ENCODE data around the gene HHAT.

The HHAT gene

DNA sequence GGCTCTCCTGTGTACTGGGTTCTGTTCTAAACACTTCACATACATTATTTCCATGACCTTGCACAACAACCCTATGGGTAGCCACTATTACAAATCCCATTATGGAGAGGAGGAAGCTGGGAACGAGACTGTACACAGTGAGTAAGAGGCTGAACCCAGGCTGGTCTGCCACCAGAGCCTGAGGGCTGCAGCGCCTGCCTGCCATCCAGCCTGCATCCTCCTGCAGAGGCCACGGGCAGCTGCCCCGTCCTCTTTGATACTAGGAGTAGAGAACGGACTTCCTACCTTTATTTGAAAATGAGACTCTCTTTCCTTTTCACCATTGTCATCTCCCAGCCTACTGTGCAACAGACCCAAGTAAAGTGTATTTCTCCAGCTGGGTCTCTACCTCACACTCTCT lies 370.0 kb downstream of the HHAT start:
- H3K9me3 ChIP-seq (ENCODE audit: control insufficient read depth, low read length): no peaks in the 10 kb centered on the region
- H3K4me1 ChIP-seq (ENCODE audit: control insufficient read depth, insufficient read depth, low read length): no peaks in the 10 kb centered on the region

DNA sequence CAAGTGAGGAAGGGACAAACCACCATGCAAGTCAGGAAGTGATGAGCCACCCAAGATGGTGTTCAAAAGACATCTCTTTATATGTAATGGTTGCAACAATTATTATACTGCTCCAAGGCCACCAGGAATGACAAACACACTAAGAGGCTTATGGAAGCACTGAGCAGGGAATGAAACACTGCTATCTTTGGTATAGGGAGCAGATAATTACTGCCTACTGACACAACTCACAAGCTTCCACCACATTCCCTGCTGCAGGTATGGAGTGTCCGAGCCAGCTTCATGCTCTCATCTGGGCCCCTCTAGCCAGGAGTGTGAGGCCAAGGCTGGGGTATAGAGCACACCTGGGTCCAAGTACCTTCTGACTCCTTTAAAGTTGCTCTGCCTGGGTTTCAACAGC lies 371.4 kb downstream of the HHAT start:
- no peak overlapping the region for H3K9ac ChIP-seq (ENCODE audit: low read length)
- H3K27me3 ChIP-seq (ENCODE audit: control insufficient read depth, insufficient read depth, low read length): no peaks in the 10 kb centered on the region
- H3K4me1 ChIP-seq (ENCODE audit: control insufficient read depth, insufficient read depth, low read length): no peaks in the 10 kb centered on the region
- no peaks in the 10 kb centered on the region for H3K9me3 ChIP-seq (ENCODE audit: control insufficient read depth, low read length)
- no peaks in the 10 kb centered on the region for H3K36me3 ChIP-seq (ENCODE audit: control insufficient read depth, insufficient read depth, low read length)
- H3K4me3 ChIP-seq (ENCODE audit: low read length): no peak overlapping the region

More for the DNA sequence above, 370.0 kb downstream of the HHAT start:
- Histone ChIP-seq H3K27me3 (ENCODE audit: control insufficient read depth, insufficient read depth, low read length) (no peaks in the 10 kb centered on the region), H3K9ac (ENCODE audit: low read length) (no peak overlapping the region), H3K4me3 (ENCODE audit: low read length) (no peak overlapping the region), H3K36me3 (ENCODE audit: control insufficient read depth, insufficient read depth, low read length) (no peaks in the 10 kb centered on the region)

DNA sequence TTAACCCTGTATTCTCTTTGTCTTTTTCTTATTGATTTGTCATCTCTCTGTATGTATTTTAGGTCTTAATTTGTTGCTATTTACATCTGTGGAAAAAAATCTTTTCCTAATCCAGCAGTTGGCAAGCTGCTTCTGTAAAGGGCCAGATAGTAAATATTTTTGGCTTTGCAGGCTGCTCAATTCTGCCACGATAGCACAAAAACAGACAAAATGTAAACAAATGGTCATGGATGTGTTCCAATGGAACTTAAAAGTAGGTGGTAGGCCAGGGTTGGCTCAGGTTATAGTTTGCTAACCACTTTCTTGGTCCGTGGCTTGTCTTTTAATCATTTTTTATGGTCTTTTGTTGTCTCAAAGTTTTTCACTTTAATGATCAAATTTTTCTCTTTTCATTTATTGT lies 371.8 kb downstream of the HHAT start:
- Histone ChIP-seq H3K36me3 (ENCODE audit: control insufficient read depth, insufficient read depth, low read length) (no peaks in the 10 kb centered on the region), H3K4me3 (ENCODE audit: low read length) (no peak overlapping the region), H3K4me1 (ENCODE audit: control insufficient read depth, insufficient read depth, low read length) (no peaks in the 10 kb centered on the region), H3K9ac (ENCODE audit: low read length) (no peak overlapping the region), H3K9me3 (ENCODE audit: control insufficient read depth, low read length) (no peaks in the 10 kb centered on the region), H3K27me3 (ENCODE audit: control insufficient read depth, insufficient read depth, low read length) (no peaks in the 10 kb centered on the region)

DNA sequence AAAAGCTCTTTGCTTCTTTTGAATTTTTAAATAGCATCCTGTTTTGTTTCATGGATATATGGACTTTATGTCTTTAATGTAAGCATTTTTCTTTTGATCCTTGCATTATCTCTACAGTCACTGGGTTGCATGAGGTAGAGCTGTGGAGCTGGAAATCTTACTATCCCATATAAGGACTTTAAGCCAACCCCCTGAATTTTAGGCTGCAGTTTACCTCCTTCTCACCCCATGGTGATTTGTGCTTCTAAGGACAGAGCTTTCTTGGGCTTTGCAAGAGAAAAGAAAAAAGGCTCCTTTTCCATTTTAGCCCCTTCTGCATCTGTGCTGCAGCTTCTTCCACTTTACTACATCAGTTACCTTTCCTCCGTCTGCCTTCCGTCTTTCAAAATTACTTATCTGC lies 373.8 kb downstream of the HHAT start:
- H3K36me3 ChIP-seq (ENCODE audit: control insufficient read depth, insufficient read depth, low read length): no peaks in the 10 kb centered on the region
- no peaks in the 10 kb centered on the region for H3K9me3 ChIP-seq (ENCODE audit: control insufficient read depth, low read length)
- no peaks in the 10 kb centered on the region for H3K4me1 ChIP-seq (ENCODE audit: control insufficient read depth, insufficient read depth, low read length)
- H3K27me3 ChIP-seq (ENCODE audit: control insufficient read depth, insufficient read depth, low read length): no peaks in the 10 kb centered on the region
- H3K4me3 ChIP-seq (ENCODE audit: low read length): no peak overlapping the region
- no peak overlapping the region for H3K9ac ChIP-seq (ENCODE audit: low read length)

DNA sequence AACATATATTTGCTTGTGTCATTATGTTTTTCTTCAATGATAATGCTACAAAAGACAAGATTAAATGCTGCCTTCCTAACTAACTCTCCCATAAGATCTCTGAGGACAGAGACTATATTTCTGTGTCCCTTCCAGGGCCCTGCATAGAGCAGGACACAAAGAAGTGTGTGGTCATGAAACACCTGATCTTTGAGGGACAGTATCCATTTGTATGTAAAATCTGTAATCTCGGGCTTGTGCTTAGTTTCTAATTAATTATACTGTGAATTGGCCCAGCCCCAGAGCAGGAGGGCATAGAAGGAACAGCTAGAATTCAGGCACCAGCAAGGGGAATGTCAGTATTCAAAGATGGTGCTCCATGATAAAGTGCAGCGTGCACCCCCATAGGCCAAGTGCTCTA lies 374.9 kb downstream of the HHAT start:
- no peaks in the 10 kb centered on the region for H3K27me3 ChIP-seq (ENCODE audit: control insufficient read depth, insufficient read depth, low read length)
- no peak overlapping the region for H3K4me3 ChIP-seq (ENCODE audit: low read length)
- H3K9ac ChIP-seq (ENCODE audit: low read length): no peak overlapping the region
- H3K9me3 ChIP-seq (ENCODE audit: control insufficient read depth, low read length): no peaks in the 10 kb centered on the region
- H3K4me1 ChIP-seq (ENCODE audit: control insufficient read depth, insufficient read depth, low read length): no peaks in the 10 kb centered on the region
- no peaks in the 10 kb centered on the region for H3K36me3 ChIP-seq (ENCODE audit: control insufficient read depth, insufficient read depth, low read length)

DNA sequence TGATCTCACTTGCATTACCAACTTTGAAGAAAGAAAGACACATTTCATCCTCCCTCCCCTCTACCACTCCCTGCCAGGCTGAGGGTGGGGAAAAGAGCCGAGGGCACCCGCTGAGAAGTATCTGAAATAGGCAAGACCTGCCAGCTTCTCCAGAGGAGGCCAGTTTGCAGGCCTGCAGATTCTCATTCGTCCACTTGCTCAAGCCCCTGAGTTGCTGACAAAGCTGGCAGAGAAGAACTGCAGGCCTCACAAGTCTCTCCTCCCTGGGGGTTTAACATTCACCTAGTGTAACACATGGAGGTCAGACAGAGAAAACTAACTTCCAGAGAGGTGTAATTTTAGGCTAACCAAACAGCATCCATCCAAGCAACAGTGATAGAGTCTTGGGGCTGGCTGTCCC lies 376.4 kb downstream of the HHAT start:
- H3K4me1 ChIP-seq (ENCODE audit: control insufficient read depth, insufficient read depth, low read length): no peaks in the 10 kb centered on the region
- H3K27me3 ChIP-seq (ENCODE audit: control insufficient read depth, insufficient read depth, low read length): no peaks in the 10 kb centered on the region
- no peaks in the 10 kb centered on the region for H3K36me3 ChIP-seq (ENCODE audit: control insufficient read depth, insufficient read depth, low read length)
- H3K4me3 ChIP-seq (ENCODE audit: low read length): no peak overlapping the region
- H3K9ac ChIP-seq (ENCODE audit: low read length): no peak overlapping the region
- H3K9me3 ChIP-seq (ENCODE audit: control insufficient read depth, low read length): no peaks in the 10 kb centered on the region

DNA sequence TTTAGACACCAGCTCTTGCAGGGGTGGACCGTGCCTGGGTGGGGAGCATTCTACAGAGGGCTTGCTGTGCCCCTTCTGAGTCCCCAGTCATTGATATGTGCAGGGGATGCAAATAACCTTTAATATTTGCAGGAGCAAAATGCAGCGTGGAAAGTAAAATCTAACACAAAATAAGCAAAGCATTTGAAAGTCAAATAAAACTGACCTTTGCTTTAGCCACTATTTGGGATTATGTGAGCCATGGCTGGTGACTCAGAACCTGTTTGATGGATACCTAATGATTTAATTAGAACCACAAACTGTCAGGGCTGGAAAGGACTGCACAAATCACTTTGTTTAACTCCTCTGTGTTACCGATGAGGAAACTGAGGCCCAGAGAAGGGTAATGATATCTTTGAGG lies 377.5 kb downstream of the HHAT start:
- Histone ChIP-seq H3K4me3 (ENCODE audit: low read length) (no peak overlapping the region), H3K27me3 (ENCODE audit: control insufficient read depth, insufficient read depth, low read length) (no peaks in the 10 kb centered on the region), H3K36me3 (ENCODE audit: control insufficient read depth, insufficient read depth, low read length) (no peaks in the 10 kb centered on the region), H3K9me3 (ENCODE audit: control insufficient read depth, low read length) (no peaks in the 10 kb centered on the region), H3K4me1 (ENCODE audit: control insufficient read depth, insufficient read depth, low read length) (no peaks in the 10 kb centered on the region), H3K9ac (ENCODE audit: low read length) (no peak overlapping the region)

DNA sequence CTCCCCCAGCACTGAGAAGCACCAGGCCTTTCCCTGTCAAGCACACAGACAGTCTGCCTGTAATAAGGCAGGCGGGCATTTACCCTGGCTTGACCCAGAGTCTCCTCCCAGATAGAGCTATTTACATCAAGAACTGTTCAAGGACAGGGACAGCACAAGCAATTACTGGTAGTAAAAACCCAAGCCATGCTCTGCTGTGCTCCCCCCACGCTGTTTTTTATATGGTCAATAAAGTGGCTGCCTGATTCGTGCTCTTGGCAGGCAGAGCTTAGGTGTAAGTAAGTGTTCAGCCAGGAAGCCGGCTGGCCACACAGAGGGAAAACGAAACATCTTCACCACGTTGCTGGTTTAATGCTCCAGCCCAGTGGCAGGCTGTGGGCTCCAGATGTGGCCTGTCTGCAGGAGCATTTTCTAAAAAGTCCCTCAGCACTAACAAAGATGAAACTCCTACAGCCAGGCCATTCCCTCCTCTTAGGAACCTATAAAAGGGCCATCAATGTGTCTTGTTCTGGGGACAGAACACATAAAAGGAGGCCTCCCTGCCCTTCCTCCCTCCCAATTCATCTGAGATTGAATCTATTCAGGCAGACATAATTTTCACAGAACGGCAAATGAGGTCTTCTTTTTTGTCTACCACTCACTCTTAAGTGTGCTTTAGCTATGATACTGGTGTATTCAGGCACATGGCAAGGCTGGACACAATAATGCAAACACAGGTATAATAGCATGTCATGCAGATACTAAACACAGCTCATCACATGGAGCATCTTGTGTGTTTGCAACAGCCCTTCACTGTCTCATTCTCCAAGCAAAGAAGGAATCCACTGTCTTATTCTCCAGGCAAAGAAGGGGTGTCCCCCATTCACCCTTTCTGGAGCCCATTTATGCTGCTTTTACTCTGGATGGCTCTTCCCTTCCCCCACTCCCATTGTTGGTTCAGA lies 378.9 kb downstream of the HHAT start:
- Histone ChIP-seq H3K27me3 (ENCODE audit: control insufficient read depth, insufficient read depth, low read length) (no peaks in the 10 kb centered on the region), H3K9ac (ENCODE audit: low read length) (no peak overlapping the region), H3K9me3 (ENCODE audit: control insufficient read depth, low read length) (no peaks in the 10 kb centered on the region), H3K4me1 (ENCODE audit: control insufficient read depth, insufficient read depth, low read length) (no peaks in the 10 kb centered on the region), H3K4me3 (ENCODE audit: low read length) (no peak overlapping the region), H3K36me3 (ENCODE audit: control insufficient read depth, insufficient read depth, low read length) (no peaks in the 10 kb centered on the region)

DNA sequence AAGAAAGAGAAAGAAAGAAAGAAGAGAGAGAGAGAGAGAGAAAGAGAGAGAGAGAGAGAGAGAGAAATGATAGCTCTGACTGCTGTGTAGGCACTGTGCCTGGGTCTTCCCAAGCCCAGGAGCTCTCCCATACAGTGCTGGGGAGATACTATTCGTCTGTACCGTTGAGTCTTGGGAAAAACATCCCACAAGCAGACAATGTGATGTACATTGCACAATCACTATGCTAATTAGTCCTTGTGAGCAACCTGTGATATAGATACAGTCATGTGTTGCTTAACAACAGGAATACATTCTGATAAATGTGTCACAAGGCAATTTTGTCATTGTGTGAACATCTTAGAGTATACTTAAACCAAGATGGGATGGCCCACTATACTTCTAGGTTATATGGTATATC lies 381.0 kb downstream of the HHAT start:
- Histone ChIP-seq H3K9me3 (ENCODE audit: control insufficient read depth, low read length) (no peaks in the 10 kb centered on the region), H3K36me3 (ENCODE audit: control insufficient read depth, insufficient read depth, low read length) (no peaks in the 10 kb centered on the region), H3K4me3 (ENCODE audit: low read length) (no peak overlapping the region), H3K27me3 (ENCODE audit: control insufficient read depth, insufficient read depth, low read length) (no peaks in the 10 kb centered on the region), H3K4me1 (ENCODE audit: control insufficient read depth, insufficient read depth, low read length) (no peaks in the 10 kb centered on the region), H3K9ac (ENCODE audit: low read length) (no peak overlapping the region)

DNA sequence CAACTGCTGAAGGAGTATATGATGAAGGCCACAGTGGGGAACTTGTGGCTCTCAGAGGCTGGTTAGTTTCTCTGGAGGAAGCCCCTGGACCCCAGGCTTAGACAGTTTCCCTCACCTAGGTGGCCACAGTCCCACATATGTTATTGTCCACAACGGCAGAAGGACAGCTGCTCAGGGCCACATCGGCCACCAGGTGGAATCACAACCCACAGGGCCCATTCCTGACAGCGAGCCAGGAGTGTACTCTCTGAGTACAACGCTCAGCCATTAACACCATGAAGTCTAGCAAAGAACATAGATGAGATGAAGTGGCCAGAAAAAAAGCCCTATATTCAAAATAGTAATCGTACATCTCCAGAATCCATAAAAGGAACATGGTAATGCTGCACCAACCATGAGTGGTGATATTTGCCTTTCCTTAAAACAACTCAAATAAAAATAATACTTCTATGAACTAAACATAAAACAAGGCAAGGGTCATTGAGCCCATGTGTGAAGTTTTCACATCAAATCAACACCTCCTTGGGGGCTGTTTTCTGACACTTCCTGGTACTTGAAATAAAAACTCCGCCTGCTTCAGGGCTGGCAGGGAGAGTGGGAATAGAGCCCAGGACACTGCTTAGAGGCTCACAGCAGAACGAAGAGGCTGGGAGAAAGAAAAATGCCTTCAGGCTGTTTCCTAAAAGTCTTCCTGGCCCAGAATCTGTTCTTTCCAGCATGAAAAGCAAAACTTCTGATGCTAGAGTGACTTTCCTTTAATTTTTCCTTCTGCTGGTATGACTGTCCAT lies 383.3 kb downstream of the HHAT start:
- Histone ChIP-seq H3K36me3 (ENCODE audit: control insufficient read depth, insufficient read depth, low read length) (no peaks in the 10 kb centered on the region), H3K9ac (ENCODE audit: low read length) (no peak overlapping the region), H3K27me3 (ENCODE audit: control insufficient read depth, insufficient read depth, low read length) (no peaks in the 10 kb centered on the region), H3K4me3 (ENCODE audit: low read length) (no peak overlapping the region), H3K9me3 (ENCODE audit: control insufficient read depth, low read length) (no peaks in the 10 kb centered on the region), H3K4me1 (ENCODE audit: control insufficient read depth, insufficient read depth, low read length) (no peaks in the 10 kb centered on the region)

DNA sequence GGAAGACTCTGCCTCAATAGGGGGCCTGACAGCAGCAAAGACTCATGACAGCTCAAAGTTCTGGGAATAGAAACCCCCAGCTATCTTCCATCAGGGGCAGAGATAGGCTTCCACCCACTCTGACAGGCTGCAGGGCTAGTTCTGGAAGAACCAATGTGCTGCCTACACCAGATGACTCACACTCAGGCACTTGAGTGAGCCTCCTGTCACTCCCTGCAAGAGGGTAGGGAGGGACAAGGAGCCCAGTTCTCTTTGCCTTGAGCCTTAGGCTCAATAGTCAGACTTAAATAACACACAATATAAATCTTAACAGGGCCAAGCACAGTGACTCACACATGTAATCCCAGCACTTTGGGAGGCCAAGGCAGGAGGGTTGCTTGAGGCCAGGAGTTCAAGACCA lies 386.4 kb downstream of the HHAT start:
- H3K4me1 ChIP-seq (ENCODE audit: control insufficient read depth, insufficient read depth, low read length): no peaks in the 10 kb centered on the region
- H3K36me3 ChIP-seq (ENCODE audit: control insufficient read depth, insufficient read depth, low read length): no peaks in the 10 kb centered on the region
- no peak overlapping the region for H3K9ac ChIP-seq (ENCODE audit: low read length)
- no peaks in the 10 kb centered on the region for H3K27me3 ChIP-seq (ENCODE audit: control insufficient read depth, insufficient read depth, low read length)
- no peak overlapping the region for H3K4me3 ChIP-seq (ENCODE audit: low read length)
- no peaks in the 10 kb centered on the region for H3K9me3 ChIP-seq (ENCODE audit: control insufficient read depth, low read length)

DNA sequence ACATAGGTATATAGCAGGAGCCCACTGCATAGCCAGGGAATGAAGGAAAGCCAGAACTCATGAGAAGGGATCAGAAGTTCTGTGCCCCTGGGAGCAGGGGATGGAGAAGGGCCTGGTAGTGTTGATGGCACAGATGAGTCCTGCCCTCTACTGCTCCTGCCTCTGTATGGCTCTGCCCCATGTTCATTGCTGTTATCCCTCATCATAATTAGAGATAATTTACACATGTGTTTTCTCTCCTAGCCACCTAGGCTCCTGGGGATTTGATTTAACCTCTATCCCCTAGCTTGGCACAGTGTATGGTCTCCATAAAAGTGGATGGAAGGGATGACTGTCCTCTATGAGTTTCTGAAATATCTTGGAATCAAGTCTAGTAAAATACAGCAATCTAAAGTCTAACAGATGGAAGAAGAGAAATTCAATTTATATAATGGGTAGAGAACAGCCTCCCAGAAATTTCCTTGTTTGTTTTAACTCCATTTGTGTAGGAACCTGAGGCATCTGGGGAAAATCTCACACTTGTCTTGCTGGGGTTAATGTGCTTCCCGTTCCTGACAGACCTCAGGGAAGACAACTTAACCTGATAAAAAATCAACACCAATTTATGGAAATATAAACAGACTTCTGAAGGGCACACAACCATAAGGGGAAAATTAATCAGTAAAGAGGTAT lies 393.8 kb downstream of the HHAT start:
- Histone ChIP-seq H3K4me3 (ENCODE audit: low read length) (no peak overlapping the region), H3K9me3 (ENCODE audit: control insufficient read depth, low read length) (no peaks in the 10 kb centered on the region), H3K4me1 (ENCODE audit: control insufficient read depth, insufficient read depth, low read length) (no peaks in the 10 kb centered on the region), H3K27me3 (ENCODE audit: control insufficient read depth, insufficient read depth, low read length) (no peaks in the 10 kb centered on the region), H3K9ac (ENCODE audit: low read length) (no peak overlapping the region), H3K36me3 (ENCODE audit: control insufficient read depth, insufficient read depth, low read length) (no peaks in the 10 kb centered on the region)

Measured in mucosa of stomach (tissue), 1 donor.